NK-92 (cell line): Measurements from ENCODE around the gene GDPD3.

Experiments used
- DNase-seq: peaks from one replicate; lab custom pipeline; 2025; ENCODE audit not compliant: unreplicated experiment; lab: John Stamatoyannopoulos, UW

The GDPD3 gene, protein sequence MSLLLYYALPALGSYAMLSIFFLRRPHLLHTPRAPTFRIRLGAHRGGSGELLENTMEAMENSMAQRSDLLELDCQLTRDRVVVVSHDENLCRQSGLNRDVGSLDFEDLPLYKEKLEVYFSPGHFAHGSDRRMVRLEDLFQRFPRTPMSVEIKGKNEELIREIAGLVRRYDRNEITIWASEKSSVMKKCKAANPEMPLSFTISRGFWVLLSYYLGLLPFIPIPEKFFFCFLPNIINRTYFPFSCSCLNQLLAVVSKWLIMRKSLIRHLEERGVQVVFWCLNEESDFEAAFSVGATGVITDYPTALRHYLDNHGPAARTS

DNA sequence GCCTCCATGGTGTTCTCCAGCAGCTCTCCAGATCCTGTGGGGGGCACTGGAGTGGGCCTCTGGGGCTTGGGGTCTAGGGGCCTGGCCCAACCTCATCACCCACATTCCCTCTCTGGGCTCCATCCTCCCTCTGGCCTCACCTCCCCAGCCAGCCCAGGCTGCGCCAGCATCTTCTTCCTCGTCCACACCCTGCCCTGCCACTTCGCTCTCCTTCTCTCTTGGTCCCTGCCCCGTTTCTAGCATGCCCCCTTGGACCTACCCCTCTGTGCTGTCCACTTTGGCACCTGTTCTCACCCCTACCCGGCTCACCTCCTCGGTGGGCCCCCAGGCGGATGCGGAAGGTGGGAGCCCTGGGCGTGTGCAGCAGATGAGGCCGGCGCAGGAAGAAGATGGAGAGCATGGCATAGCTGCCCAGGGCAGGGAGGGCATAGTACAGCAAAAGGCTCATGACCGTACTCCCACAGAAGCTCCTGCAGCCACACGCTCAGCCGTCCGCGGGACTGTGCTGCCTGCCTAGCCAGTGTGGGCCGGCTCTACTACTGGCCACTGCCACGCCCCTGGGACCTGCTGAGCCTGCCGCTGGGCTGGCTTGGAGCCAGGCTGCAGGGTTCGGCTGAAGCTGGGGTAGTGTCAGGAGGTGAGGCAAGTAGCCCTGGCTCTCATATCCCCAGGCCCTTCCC lies at the start of gene GDPD3:
GDPD3 (minus strand) TSS at position 507 of the 680 bp plus-strand sequence; CDS start at position 448, 59 bp downstream.
- no peak for DNase-seq

DNA sequence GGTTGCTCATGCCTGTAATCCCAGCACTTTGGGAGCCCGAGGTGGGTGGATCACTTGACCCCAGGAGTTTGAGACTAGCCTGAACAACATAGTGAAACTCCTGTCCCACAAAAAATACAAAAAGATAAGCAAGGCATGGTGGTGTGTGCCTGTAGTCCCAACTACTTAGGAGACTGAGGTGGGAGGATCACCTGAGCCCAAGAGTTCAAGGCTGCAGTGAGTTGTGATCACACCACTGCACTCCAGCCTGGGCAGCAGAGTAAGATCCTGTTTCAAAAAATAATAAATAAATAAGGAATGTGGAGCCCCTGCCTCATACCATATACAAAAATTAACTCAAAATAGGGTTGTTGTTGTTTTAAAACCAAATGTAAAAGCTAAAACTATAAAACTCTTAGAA lies 43.9 kb upstream of the GDPD3 start:
- DNase-seq = no peak

DNA sequence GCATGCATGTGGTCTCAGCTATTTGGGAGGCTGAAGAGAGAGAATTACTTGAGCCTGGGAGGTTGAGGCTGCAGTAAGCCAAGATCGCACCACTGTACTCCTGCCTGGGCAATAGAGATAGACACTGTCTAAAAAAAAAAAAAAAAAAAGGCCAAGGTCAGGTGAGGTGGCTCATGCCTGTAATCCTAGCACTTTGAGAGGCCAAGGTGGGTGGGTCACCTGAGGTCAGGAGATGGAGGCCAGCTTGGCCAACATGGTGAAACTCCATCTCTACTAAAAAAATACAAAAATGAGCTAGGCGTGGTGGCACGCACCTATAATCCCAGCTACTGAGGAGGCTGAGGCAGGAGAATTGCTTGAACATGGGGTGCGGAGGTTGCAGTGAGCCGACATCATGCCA lies 41.9 kb upstream of the GDPD3 start:
- no peak for DNase-seq

DNA sequence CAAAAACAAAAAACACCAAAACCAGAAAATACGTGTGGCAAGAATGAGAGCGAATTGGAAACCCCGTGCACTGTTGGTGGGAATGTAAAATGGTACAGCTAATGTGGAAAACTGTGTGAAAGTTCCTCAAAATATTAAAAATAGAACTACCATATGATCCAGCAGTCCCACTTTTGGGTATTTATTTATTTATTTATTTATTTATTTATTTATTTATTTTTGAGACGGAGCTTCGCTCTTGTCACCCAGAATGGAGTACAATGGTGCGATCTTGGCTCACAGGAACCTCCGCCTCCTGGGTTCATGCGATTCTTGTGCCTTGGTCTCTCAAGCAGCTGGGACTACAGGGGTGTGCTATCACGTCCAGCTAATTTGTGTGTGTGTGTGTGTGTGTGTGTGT lies 39.2 kb upstream of the GDPD3 start:
- no peak for DNase-seq

DNA sequence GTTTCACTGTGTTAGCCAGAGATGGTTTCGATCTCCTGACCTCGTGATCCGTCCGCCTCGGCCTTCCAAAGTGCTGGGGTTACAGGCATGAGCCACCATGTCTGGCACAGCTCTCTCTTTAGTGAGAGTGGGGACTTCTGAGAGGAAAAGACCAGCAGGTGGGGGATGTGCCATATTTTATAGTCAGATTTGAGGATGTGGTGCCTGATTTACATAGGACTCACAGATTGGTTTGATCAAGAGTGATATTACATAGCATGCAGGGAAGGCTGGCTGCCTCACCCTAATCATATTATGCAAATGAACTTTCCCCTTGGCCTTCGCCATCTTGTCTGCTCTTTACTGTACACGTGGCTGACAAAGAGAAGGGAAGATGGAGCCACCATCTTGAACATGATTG lies 37.8 kb upstream of the GDPD3 start:
- DNase-seq = no peak

DNA sequence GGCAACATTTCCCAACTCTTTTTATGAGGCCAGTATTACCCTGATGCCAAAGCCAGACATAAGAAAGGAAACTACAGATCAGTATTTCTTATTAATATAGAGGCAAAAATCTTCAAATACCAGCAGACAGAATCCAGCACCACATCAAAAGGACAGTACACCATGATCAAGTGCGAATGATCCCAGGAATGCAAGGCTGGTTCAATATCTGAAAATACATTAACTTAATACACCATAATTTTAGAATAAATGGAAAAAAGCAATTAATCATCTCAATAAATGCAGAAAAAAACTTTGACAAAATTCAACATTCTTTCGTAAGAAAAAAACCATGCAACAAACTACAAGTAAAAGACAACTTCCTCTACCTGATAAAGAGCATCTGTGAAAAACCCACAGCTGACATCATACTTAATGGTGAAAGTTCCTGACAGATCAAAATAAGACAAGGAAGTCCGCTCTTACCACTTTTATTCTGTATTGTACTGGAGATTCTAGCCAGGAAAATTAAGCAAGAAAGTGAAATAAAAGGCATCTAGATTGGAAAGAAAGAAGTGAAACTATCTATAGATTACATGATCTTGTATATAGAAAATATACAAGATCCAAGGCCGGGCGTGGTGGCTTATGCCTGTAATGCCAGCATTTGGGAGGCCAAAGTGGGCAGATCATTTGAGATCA lies 36.1 kb upstream of the GDPD3 start:
- DNase-seq = no peak

DNA sequence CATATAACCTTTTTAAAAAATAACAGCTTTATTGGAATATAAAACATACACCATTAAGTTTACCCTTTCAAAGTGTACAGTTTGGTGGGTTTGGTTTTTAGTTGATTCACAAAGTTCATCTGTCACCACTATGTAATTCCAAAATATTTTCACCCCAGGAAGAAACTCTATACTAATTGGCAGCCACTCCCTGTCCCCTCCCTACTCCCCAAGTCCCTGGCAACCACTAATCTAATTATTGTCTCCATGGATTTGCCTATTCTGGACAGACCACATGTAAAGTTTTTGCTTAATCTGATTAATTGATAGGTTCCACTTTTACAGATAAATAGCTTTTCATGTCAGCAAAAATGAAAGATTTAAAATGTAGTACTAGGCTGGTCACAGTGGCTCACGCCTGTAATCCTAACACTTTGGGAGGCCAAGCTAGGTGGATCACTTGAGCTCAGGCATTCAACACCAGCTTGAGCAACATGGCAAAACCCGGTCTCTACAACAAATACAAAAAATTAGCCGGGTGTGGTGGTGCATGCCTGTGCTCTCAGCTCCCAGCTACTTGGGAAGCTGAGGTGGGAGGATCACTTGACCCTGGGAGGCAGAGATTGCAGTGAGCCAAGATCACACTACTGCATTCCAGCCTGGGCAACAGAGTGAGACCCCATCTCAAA lies 34.6 kb upstream of the GDPD3 start:
- DNase-seq = no peak

DNA sequence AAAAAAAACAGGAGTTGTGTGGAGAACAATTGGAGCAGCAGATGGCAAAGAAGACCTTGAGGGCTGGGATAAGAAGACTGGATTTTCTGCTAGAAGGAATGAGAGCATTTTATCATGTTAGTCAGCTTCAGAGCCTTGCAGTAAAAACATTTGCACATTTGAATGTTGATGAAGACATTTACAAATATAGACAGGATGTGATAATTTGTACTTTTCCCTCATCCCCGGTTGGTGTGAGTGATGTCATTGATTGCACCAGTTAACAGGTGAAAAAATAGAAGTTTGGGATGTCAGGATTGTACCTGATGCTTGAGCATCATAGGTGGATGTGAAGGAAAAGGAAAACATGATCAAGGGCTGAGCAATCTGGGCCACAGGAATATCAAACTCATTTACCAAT lies 32.3 kb upstream of the GDPD3 start:
- DNase-seq = no peak

DNA sequence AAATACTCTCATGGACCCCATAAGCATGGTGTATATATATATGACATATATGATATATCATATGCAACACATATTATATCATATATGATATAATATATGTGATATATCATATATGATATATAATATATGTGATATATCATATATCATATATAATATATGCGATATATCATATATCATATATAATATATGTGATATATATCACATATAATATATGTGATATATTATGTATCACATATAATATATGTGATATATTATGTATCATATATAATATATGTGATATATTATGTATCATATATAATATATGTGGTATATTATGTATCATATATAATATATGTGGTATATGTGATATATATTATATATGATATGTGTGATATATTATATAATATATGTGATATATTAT lies 31.6 kb upstream of the GDPD3 start:
- DNase-seq = no peak

DNA sequence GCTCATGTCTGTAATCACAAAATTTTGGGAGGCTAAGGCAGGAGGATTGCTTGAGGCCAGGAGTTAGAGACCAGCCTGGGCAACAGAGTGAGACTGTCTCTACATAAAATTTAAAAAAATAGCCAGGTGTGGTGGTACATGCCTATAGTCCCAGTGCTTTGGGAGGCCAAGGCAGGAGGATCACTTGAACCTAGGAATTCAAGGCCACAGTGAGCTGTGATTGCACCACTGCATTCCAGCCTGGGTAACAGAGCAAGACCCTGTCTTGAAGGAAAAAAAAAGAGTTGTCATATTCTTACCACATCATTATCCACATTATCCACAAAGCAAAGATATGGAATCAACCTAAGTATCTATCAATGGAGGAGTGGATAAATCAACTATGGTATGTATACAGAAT lies 30.7 kb upstream of the GDPD3 start:
- no peak for DNase-seq

DNA sequence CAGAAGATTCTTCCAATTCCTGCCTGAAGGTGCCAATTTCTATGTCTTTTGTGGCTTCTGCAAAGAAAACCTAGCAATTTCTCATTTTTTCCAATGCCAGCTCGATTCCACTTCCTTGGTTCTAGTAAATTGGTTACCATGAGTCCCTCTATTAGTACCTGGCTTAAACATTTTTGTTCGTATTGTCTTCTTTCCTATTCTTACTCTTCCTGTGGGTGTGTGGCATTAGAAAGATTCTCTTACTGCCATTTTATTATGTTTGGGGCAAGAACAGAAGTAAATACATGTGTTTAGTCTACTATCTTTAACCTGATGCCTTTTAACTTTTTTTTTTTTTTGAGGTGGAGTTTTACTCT lies 30.0 kb upstream of the GDPD3 start:
- no peak for DNase-seq

DNA sequence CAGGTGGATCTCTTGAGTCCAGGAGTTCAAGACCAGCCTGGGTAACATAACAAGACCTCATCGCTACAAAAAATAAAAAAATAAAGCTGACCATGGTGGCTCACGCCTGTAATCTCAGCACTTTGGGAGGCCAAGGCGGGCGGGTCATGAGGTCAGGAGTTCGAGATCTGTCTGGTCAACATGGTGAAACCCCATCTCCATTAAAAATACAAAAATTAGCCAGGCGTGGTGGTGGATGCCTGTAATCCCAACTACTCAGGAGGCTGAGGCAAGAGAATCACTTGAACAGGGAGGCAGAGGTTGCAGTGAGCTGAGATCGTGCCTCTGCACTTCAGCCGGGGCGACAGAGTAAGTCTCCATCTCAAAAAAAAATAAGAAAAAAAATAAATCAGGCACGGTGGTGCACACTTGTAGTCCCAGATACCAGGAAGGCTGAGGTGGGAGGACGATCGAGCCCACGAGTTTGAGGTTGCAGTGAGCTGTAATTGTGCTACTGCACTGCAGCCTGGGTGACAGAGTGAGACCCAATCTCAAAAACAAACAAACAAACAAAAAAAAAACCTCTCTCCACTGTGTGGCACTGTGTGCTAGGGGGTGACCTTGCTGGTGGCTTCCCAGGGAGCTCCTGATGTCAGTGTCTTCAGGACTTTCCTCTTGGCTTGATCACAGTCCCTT lies 29.5 kb upstream of the GDPD3 start:
- DNase-seq = no peak

DNA sequence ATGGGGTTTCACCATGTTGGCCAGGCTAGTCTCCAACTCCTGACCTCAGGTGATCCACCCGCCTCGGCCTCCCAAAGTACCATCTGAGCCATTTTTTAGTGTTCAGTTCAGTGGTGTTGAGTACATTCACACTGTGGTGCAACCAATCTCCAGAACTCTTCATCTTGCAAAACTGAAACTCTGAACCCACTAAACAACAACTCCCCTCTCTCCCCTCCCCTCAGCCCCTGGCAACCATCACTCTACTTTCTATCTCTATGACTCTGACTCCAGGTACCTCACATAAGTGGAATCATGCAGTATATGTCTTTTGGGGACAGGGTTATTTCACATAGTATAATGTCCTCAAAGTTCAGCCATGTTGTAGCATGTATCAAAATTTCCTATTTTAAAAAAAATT lies 28.4 kb upstream of the GDPD3 start:
- no peak for DNase-seq

DNA sequence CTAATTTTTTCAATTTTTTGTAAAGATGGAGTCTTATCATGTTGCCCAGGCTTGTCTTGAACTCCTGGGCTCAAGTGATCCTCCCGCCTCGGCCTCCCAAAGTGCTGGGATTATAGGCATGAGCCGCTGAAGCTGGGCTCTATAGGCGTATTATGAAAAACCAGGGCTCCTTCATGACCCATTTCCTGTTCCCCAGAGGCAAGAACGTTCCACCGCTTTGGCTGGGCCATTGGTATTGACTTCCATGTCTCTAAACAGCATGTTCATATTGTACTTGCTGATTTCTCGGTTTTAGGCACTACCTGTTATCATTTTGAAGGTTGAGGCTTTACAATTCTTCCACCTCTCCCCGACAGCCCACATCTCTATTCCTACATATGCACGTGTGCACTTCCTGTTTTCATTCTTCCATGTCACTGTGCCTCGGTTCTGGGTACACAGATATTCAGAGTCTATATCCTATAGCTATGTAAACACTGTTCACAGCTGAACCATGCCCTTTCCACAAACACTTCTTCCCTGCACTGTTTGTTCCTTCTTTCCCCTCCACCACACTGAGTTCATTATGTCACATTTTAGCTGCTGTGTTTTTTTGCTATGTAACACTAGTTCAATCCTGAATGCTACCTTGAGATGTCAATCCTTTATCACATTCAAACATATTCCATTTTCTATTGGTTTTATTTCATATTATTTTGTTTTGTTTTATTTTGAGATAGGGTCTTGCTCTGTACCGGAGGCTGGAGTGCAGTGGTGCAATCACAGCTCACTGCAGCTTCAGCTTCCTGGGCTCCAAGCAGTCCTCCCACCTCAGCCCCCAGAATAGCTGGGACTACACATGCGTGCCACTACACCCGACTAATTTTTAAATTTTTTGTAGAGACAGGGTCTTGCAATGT lies 26.5 kb upstream of the GDPD3 start:
- DNase-seq = no peak

DNA sequence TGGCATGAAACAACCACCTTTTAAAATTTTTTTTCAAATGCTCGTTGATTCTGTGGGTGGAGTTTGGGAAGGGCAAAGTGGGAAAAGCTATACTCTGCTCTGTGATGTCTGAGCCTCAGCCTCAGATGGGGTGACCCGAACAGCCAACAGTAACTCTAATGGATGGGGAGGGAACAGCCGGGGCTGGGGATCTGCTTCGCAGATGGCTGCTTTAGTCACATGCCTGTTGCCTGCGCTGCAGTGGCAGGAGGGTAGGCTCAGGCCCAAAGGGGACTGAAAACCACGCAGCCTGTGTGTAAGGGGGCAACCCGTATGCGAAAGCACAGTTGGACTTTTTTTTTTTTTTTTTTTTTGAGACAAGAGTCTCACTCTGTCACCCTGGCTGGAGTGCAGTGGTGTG lies 24.6 kb upstream of the GDPD3 start:
- no peak for DNase-seq

DNA sequence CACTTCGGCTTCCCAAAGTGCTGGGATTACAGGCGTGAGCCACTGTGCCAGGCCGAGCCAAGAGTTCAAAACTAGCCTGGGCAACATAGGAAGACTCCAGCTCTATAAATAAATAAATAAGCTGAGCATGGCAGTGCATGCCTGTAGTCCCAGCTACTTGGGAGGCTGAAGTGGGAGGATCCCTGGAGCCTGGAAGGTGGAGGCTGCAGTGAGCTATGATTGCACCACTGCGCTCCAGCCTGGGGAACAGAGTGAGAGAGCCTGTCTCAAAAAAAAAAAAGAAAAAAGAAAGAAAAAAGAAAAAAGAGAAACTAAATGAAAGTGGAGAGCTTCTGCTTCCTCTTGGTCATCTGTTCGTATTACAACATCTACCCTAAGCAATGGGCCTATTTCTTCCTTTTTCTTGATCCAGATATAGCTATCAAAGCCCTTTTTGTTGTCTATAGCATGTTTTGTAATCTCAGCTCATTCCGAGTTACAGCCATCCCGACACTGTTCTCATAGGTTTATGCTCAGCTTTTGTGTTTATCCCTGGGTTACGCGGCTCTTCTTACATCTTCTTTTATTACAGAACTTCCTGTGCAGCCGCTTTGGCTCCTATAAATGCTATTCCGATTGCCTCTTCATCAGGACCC lies 23.8 kb upstream of the GDPD3 start:
- no peak for DNase-seq

DNA sequence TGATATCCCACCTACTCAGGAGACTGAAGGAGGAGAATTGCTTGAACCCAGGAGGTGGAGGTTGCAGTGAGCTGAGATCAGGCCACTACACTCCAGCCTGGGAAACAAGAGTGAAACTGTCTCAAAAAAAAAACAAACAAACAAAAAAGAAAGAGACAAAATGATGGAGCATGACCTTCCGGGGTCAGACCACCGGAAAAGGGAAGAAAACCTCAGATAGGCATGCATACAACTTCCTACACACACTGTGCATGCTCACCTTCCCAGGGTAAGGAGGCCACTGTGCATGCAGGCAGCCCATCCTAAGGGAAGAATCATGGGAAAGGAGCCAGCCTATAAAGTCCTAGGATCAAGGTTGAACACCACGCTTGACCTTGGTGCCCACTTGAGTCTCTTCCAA lies 19.3 kb upstream of the GDPD3 start:
- no peak for DNase-seq

DNA sequence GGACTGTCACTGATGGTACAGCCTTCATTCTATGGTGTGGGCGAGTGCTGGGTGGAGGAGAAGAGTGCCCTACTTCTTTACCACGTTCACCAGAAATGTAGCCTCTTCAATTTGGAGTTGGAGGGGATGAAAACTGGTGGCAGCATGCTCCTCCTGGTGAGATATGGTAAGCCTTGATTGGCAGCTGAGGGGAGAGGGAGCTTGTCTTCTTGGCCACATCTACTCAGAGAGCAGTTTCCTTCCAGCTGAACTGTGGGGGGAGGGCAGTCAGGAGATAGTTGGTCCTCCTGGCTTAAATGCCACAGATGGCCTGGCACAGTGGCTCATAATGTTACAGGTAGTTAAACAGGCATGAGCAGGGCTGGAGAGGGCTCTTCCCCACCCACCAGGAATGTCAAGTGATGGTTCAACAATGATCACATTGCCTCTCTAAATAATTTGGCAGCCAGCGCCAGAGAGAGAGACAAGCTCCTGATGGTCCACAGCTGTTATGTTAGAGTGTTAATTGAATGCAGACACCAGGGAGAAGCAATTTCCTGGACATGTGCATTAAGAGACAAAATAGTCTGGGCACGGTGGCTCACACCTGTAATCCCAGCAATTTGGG lies 18.6 kb upstream of the GDPD3 start:
- no peak for DNase-seq

DNA sequence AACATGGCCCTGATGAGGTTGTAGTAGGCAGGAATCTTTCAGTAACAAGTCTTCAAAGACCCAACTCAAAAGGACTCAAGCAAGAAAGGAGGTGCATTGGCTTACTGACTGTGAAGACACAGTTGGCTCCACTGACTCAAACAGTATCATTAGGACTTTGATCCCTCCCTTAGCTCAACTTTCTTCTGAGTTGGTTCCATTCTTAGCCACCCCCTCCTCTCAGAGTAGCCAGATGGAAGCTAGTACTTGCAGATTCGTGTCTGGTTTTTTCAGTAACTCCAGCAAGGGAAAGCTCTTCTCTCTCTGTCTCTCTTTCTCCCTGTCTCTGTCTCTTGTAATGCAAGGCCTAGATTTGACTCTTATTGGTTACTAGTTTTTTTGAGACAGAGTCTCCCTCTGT lies 14.7 kb upstream of the GDPD3 start:
- no peak for DNase-seq
